Fibroblast of pulmonary artery (primary cell): ENCODE data around the gene CCDC28B.
A peak's percentile ranks its signal among the peaks of the same experiment; 100 is the strongest.

ENCODE experiments used
- DNase-seq: peaks from one replicate; pipeline ENCODE4 v3.0.0-alpha.2; 2010; ENCODE audit warnings: low read depth
- H3K4me3 ChIP-seq: replicated peaks from 2 replicates; pipeline ENCODE4 v1.5.1; 2011; ENCODE audit warnings: low read depth, mild to moderate bottlenecking, control low read depth, low read length, moderate library complexity
- CTCF ChIP-seq: IDR thresholded peaks from 2 replicates; pipeline ENCODE4 v1.5.1; 2011; ENCODE audit warnings: mild to moderate bottlenecking, control low read depth, low read length, inconsistent platforms; ENCODE audit errors: missing control alignments

The CCDC28B gene

GRCh38 chr1:32234792-32235191 lies 34.4 kb downstream of the CCDC28B start:
- no peak overlapping the region for H3K4me3 ChIP-seq
- no peak for TF ChIP-seq CTCF
- DNase-seq = no peak

- DNase-seq = no peak
- no peak overlapping the region for H3K4me3 ChIP-seq
- TF ChIP-seq CTCF = no peak
Measured at GRCh38 chr1:32239337-32239736, 38.9 kb downstream of the CCDC28B start.

- DNase-seq = no peak
- no peak for TF ChIP-seq CTCF
- H3K4me3 ChIP-seq = peak overlapping the region; percentile 69
Measured at GRCh38 chr1:32239790-32240139, 39.4 kb downstream of the CCDC28B start.

GRCh38 chr1:32240140-32240951 lies 40.0 kb downstream of the CCDC28B start:
- peak overlapping the region; percentile 69 for H3K4me3 ChIP-seq
- DNase-seq = peak; percentile 38
- peak; percentile 19 for TF ChIP-seq CTCF

- DNase-seq = peak; percentile 58
- peak overlapping the region; percentile 69 for H3K4me3 ChIP-seq
- no peak for TF ChIP-seq CTCF
Measured at GRCh38 chr1:32241001-32241763, 40.8 kb downstream of the CCDC28B start.

- DNase-seq = peak; percentile 47
- no peak for TF ChIP-seq CTCF
- peak overlapping the region; percentile 30 for H3K4me3 ChIP-seq
Measured at GRCh38 chr1:32242341-32242851, 42.0 kb downstream of the CCDC28B start.
